Activated CD4-positive, alpha-beta memory T cell treated with anti-CD3 and anti-CD28 coated beads, Interleukin-2, amount 10 ng/mL, durations not matched to agents 7 days and 5 days (primary cell): ENCODE measurements around the gene TEX54. TPM values are rescaled to one million over a fixed set of nuclear protein-coding genes. Genes with fewer than 3 reads are reported as not detected.
"Not testable (repeated sequence)": the region's sequence is repeated elsewhere in the genome, so short reads cannot be mapped to it uniquely, and the experiment has no call there.

Source experiments
- CTCF ChIA-PET: fragments of 350-600 bp; sonication (Branson Sonifier 250); formaldehyde crosslinking; loops from one replicate; lab custom pipeline; 2021; ENCODE audit warnings: antibody characterized with exemption, inconsistent platforms; lab: Charles Lee
- POLR2A ChIA-PET: fragments of 350-600 bp; sonication (Branson Sonifier 250); formaldehyde crosslinking; loops from one replicate; lab custom pipeline; 2021; ENCODE audit warnings: antibody characterized with exemption; lab: Charles Lee
- DNase-seq: peaks from one replicate; pipeline ENCODE4 v3.0.0-alpha.2; 2020
- H3K27ac Mint-ChIP-seq: one replicate; pipeline ENCODE4 v1.8.0; 2021; ENCODE audit warnings: mild to moderate bottlenecking, mixed read lengths
- H3K27me3 Mint-ChIP-seq: one replicate; pipeline ENCODE4 v1.8.0; 2021; ENCODE audit warnings: mixed read lengths
- H3K36me3 Mint-ChIP-seq: one replicate; pipeline ENCODE4 v1.8.0; 2021; ENCODE audit warnings: low read depth, mixed read lengths
- H3K4me1 Mint-ChIP-seq: one replicate; pipeline ENCODE4 v1.8.0; 2021; ENCODE audit warnings: mixed read lengths
- H3K4me3 Mint-ChIP-seq: one replicate; pipeline ENCODE4 v1.8.0; 2021; ENCODE audit warnings: mild to moderate bottlenecking, mixed read lengths
- H3K9me3 Mint-ChIP-seq: one replicate; pipeline ENCODE4 v1.8.0; 2021; ENCODE audit warnings: mixed read lengths
- total RNA-seq, 2 experiments: library from RNA; stranded (reverse); gene quantifications; one replicate each; pipeline ENCODE4 v1.2.3, GENCODE V29; 2021

TEX54 gene
- total RNA-seq, 2 experiments from 2014 or later: not detected

DNA sequence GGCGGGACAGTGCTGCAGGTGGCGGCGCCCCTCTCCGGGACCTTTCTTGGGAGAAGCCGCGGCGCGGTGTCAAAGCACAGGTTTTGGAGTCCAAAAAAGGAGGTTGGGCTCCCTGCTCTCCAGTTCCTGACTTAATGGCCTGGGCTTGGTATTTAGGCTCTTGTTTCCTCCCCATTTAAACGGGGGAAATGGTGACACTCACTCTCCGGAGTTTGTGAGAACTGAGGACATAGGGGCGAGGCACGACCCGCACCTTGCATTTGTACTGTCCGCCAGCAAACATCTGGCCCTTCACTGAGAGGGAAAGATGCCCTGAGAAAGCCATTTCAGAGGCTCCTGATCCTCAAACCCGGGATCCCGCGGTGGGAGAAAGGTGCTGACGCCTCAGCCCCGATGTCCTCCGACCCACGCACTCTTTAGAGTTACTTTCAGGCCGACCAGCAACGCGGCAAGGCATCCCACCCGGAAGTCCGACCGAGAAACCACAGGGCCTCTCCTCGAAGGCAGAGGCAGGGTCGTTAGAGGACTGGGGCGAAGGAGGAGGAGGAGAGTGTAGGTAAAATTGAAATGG is 9.6 kb upstream of the TEX54 start:
- Mint-ChIP-seq H3K9me3 (no peaks in the 10 kb centered on the region), H3K4me1 (peaks cover 26% of the 10 kb centered on the region), H3K4me3 (no peak overlapping the region), H3K27ac (no peak overlapping the region), H3K36me3 (peaks cover 10% of the 10 kb centered on the region), H3K27me3 (peaks cover 3% of the 10 kb centered on the region)
- CTCF ChIA-PET: interaction anchor here (0.7 to 3.0 kb wide), 6 partner anchors 12 to 56 kb away, joined by 3 to 29 read pairs (median 4); partner anchors contain the start of gene TMEM179B
- POLR2A ChIA-PET: interaction anchor here (0.7 to 10.1 kb wide), 43 partner anchors 10 to 1480 kb away, joined by 3 to 674 read pairs (median 14); partner anchors contain the start of genes AHNAK, B3GAT3, BSCL2 and C11orf98
- DNase-seq: peak; percentile 45

GRCh38 chr11:62841361-62842170 is 8.9 kb upstream of the TEX54 start:
- Mint-ChIP-seq H3K27me3 (no peaks in the 10 kb centered on the region), H3K4me1 (peaks cover 27% of the 10 kb centered on the region), H3K36me3 (peaks cover 11% of the 10 kb centered on the region), H3K4me3 (no peak overlapping the region), H3K27ac (no peak overlapping the region), H3K9me3 (no peaks in the 10 kb centered on the region)
- ChIA-PET CTCF (interaction anchor here (0.6 to 3.0 kb wide), 11 partner anchors 8 to 1389 kb away, joined by 3 to 29 read pairs (median 5); partner anchors contain the start of genes HNRNPUL2, SLC3A2, STX5 and TMEM179B), POLR2A (interaction anchor here (0.6 to 10.1 kb wide), 82 partner anchors 9 to 1969 kb away, joined by 3 to 674 read pairs (median 6); partner anchors contain the start of genes AHNAK, B3GAT3, BSCL2 and C11orf98)
- DNase-seq: peak; percentile 87

GRCh38 chr11:62840721-62841360 is 8.2 kb upstream of the TEX54 start:
- not testable (repeated sequence) for H3K27me3 Mint-ChIP-seq, H3K27ac Mint-ChIP-seq, H3K4me3 Mint-ChIP-seq, H3K9me3 Mint-ChIP-seq
- CTCF ChIA-PET: interaction anchor here (0.6 to 3.0 kb wide), 11 partner anchors 9 to 1390 kb away, joined by 3 to 29 read pairs (median 5); partner anchors contain the start of genes HNRNPUL2, SLC3A2, STX5 and TMEM179B
- peak; percentile 78 for DNase-seq
- Mint-ChIP-seq H3K36me3 (peaks cover 18% of the 10 kb centered on the region), H3K4me1 (peaks cover 28% of the 10 kb centered on the region)
- POLR2A ChIA-PET: interaction anchor here (0.6 to 10.1 kb wide), 82 partner anchors 8 to 1969 kb away, joined by 3 to 674 read pairs (median 6); partner anchors contain the start of genes AHNAK, B3GAT3, BSCL2 and C11orf98

DNA sequence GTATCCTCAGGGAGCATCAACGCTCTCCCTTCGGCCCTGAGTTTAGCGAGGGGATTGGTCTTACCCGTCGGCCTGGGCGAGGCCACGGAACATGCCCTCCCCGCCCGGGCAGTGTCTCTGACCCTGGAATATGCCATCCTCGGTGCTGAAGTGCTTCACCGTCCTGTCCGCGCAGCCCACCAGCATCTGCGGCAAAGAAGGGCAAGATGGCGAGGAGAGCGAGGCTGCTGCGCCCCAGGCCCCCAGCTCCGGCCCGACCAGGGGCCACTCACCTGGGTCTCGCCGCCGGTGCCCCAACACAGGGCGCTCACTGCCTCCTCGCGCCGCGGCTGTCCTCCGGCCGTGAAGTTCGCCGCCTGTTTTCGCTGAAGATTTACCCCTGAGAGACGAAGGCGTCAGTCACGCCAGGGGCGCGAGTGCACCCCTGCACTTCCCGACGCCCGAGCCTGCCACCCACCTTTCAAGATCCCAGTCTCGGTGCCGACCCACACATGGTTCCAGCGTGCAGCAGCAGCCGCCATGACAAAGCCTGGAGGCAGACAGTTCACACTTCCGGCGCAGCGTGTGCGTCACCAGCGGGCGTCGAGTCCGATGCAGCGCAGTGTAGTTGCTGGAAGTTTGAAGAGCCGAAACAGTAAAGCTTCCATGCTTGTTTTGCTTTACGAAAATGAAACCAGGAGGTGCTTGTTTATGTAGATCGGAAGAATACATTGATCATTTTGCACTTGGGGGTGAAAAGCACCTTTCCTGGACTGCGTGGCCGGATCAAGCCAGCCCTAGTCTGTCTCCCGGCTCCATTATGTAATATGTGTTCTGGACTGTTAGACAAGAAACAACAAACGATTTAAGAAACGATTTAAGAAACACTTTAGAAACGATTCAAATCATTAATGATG is 6.7 kb upstream of the TEX54 start, which contains the start of gene WDR74:
TSS of gene WDR74 (minus strand) at position 541 of the 896 bp plus-strand sequence. CDS start at position 521, 20 bp downstream.
- Mint-ChIP-seq H3K27me3 (no peaks in the 10 kb centered on the region), H3K9me3 (no peaks in the 10 kb centered on the region), H3K36me3 (peaks cover 30% of the 10 kb centered on the region), H3K4me1 (peaks cover 32% of the 10 kb centered on the region), H3K4me3 (no peak within 1 kb of the TSS), H3K27ac (no peak within 1 kb of the TSS)
- ChIA-PET CTCF (interaction anchor here (0.6 to 3.0 kb wide), 6 partner anchors 7 to 107 kb away, joined by 3 to 29 read pairs (median 8); partner anchors contain the start of genes SLC3A2, STX5 and TMEM179B), POLR2A (interaction anchor here (0.6 to 10.1 kb wide), 29 partner anchors 7 to 295 kb away, joined by 3 to 674 read pairs (median 27); partner anchors contain the start of genes AHNAK, BSCL2, C11orf98 and CSKMT)
- DNase-seq: peak; percentile 94

- POLR2A ChIA-PET: interaction anchor here (1.5 to 6.2 kb wide), 4 partner anchors 21 to 49 kb away, joined by 3 to 48 read pairs (median 10); partner anchors contain the start of gene TMEM179B
- no peak overlapping the region for H3K27ac Mint-ChIP-seq
- CTCF ChIA-PET: interaction anchor here (0.5 to 1.3 kb wide), 2 partner anchors 49 to 54 kb away, joined by 3 to 5 read pairs; partner anchors contain the start of gene TMEM179B
- no peaks in the 10 kb centered on the region for H3K9me3 Mint-ChIP-seq
- peaks cover 47% of the 10 kb centered on the region for H3K36me3 Mint-ChIP-seq
- DNase-seq: no peak
- H3K27me3 Mint-ChIP-seq: no peaks in the 10 kb centered on the region
- peaks cover 44% of the 10 kb centered on the region for H3K4me1 Mint-ChIP-seq
- H3K4me3 Mint-ChIP-seq: no peak overlapping the region
These were observed 2.7 kb upstream of the TEX54 start for GRCh38 chr11:62835336-62835735.

GRCh38 chr11:62831520-62832335 is 913 bp downstream of the TEX54 start, which contains the start of gene STX5:
STX5 (minus strand) TSS chr11:62832051; CDS start chr11:62831243, 808 bp downstream.
- ChIA-PET POLR2A (interaction anchor here (0.6 to 6.2 kb wide), 34 partner anchors 9 to 289 kb away, joined by 3 to 82 read pairs (median 4); partner anchors contain the start of genes BSCL2, C11orf98, CSKMT and EEF1G), CTCF (interaction anchor here (0.5 to 2.1 kb wide), 8 partner anchors 9 to 150 kb away, joined by 3 to 21 read pairs (median 5); partner anchors contain the start of genes SLC3A2 and TMEM179B)
- Mint-ChIP-seq H3K9me3 (no peaks in the 10 kb centered on the region), H3K4me3 (peak within 1 kb of the TSS; percentile 84), H3K4me1 (peaks cover 33% of the 10 kb centered on the region), H3K36me3 (peaks cover 53% of the 10 kb centered on the region), H3K27me3 (no peaks in the 10 kb centered on the region), H3K27ac (peak within 1 kb of the TSS; percentile 91)
- peak; percentile 100 for DNase-seq

DNA sequence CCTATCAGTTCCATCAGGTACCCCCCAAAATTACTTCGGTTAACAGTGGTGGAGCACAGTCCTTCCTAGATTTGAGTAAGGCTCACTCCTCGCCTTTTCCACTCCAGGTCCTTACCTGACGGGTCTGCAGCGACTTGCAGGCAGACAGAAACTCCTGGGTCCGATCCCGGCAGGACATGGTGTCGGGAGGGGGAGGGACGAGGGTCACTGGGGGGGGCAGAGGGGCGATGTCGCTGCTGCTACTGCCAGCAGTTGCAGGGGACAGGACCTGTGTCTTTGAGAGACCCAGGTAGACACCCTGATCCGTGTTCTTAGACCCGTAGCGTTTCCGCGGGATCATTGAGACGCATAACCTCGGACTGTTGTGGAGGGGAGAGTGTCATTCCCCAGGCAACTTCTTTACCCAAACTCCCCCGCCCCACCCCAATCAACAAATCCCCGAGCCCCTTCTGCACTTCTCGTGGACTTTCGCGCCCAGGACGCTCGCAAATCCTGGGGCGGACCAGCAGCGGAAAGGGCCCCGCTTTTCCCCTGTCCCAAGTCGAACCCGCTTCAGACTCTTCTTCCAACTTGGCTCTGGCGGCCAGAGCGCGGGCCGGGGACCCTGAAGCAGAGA is 1.6 kb downstream of the TEX54 start:
- POLR2A ChIA-PET: interaction anchor here (0.7 to 6.2 kb wide), 26 partner anchors 9 to 288 kb away, joined by 3 to 82 read pairs (median 8); partner anchors contain the start of genes GANAB, HNRNPUL2, NXF1 and SLC3A2
- Mint-ChIP-seq H3K27me3 (no peaks in the 10 kb centered on the region), H3K9me3 (no peaks in the 10 kb centered on the region), H3K36me3 (peaks cover 46% of the 10 kb centered on the region), H3K27ac (peak overlapping the region; percentile 91), H3K4me3 (peak overlapping the region; percentile 84), H3K4me1 (peaks cover 31% of the 10 kb centered on the region)
- peak; percentile 25 for DNase-seq
- CTCF ChIA-PET: interaction anchor here (1.5 to 2.1 kb wide), 5 partner anchors 10 to 50 kb away, joined by 3 to 21 read pairs (median 6); partner anchors contain the start of genes SLC3A2 and TMEM179B

DNA sequence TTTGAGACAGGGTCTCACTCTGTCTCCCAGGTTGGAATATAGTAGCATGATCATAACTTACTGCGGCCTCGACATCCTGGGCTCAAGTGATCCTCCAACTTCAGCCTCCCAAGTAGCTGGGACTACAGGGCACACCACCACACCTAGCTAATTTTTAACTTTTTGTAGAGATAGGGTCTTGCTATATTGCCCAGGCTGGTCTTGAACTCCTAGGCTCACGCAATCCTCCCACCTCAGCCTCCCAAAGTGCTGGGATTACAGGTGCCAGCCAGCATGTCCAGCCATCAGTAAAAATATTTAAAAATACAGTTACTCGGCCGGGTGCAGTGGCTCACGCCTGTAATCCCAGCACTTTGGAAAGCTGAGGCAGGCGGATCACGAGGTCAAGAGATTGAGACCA is 4.5 kb downstream of the TEX54 start:
- H3K9me3 Mint-ChIP-seq, H3K27ac Mint-ChIP-seq, H3K4me3 Mint-ChIP-seq, DNase-seq, H3K27me3 Mint-ChIP-seq: not testable (repeated sequence)
- H3K4me1 Mint-ChIP-seq: peaks cover 30% of the 10 kb centered on the region
- ChIA-PET CTCF (interaction anchor here (0.6 to 1.0 kb wide), 3 partner anchors 31 to 403 kb away, joined by 3 to 6 read pairs (median 6); partner anchors contain the start of gene TMEM179B), POLR2A (interaction anchor here (1.3 to 5.2 kb wide), 6 partner anchors 11 to 53 kb away, joined by 4 to 58 read pairs (median 16); partner anchors contain the start of genes NXF1, SLC3A2 and WDR74)
- H3K36me3 Mint-ChIP-seq: peaks cover 51% of the 10 kb centered on the region

DNA sequence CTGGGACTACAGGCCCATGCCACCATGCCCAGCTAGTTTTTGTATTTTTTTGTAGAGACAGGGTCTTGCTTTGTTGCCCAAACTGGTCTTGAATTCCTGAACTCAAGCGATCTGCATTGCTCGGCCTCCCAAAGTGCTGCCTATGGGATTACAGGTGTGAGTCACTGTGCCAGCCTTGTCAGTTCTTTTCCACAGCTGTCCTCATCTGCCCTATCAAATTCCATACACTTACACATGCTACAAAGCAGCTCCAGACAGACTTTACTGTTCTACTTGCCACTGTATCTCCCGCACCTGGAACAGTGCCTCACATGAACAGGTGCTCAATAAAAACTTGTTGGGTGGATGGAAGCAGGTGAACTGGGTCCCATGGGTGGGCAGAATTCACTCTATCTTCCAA is 9.0 kb downstream of the TEX54 start:
- ChIA-PET POLR2A (interaction anchor here (0.8 to 2.4 kb wide), 4 partner anchors 8 to 33 kb away, joined by 3 to 11 read pairs (median 5); partner anchors contain the start of gene NXF1), CTCF (no interaction called here)
- Mint-ChIP-seq H3K4me3 (no peak overlapping the region), H3K36me3 (peaks cover 59% of the 10 kb centered on the region), H3K9me3 (no peaks in the 10 kb centered on the region), H3K27ac (no peak overlapping the region), H3K4me1 (peaks cover 11% of the 10 kb centered on the region), H3K27me3 (no peaks in the 10 kb centered on the region)
- DNase-seq: no peak

GRCh38 chr11:62817129-62817528 is 15.5 kb downstream of the TEX54 start:
- H3K9me3 Mint-ChIP-seq: no peaks in the 10 kb centered on the region
- no peak overlapping the region for H3K27ac Mint-ChIP-seq
- peaks cover 26% of the 10 kb centered on the region for H3K36me3 Mint-ChIP-seq
- no peak overlapping the region for H3K4me3 Mint-ChIP-seq
- H3K27me3 Mint-ChIP-seq: no peaks in the 10 kb centered on the region
- no peak for DNase-seq
- H3K4me1 Mint-ChIP-seq: peaks cover 6% of the 10 kb centered on the region
- ChIA-PET POLR2A (interaction anchor here (1.1 to 2.8 kb wide), 6 partner anchors 11 to 64 kb away, joined by 3 to 23 read pairs (median 6); partner anchors contain the start of gene NXF1), CTCF (interaction anchor here (0.6 to 1.4 kb wide), 2 partner anchors 31 to 97 kb away, joined by 5 to 7 read pairs; no protein-coding TSS in a partner anchor)
